ENCODE results near the gene SDCCAG8. TPM values are rescaled to one million over a fixed set of nuclear protein-coding genes. Genes with fewer than 3 reads are reported as not detected.

Gene SDCCAG8
- total RNA-seq, 1 experiment from 2014 or later: 10.0 TPM

- Histone ChIP-seq H2AFZ (ENCODE audit: low read length) (no peak overlapping the region), H4K20me1 (ENCODE audit: control insufficient read depth, insufficient read depth, insufficient read length) (no peaks in the 10 kb centered on the region), H4K8ac (replicated peaks; ENCODE audit: insufficient read length, low read depth, low read length) (no peak overlapping the region), H3K27ac (ENCODE audit: insufficient read length, low read depth, low read length) (no peak overlapping the region), H2BK15ac (ENCODE audit: low read depth, low read length) (no peak overlapping the region), H3K27me3 (ENCODE audit: insufficient read depth, low read length) (no peaks in the 10 kb centered on the region), H3K9ac (ENCODE audit: extremely low read depth, insufficient read length, low read length) (no peak overlapping the region), H3K23me2 (ENCODE audit: insufficient read length, low read depth, low read length, poor library complexity, severe bottlenecking) (peaks cover 6% of the 10 kb centered on the region), H3K79me2 (ENCODE audit: insufficient read depth, low read length) (peaks cover 2% of the 10 kb centered on the region; the same call in 1 of the 2 replicates), H3K4ac (ENCODE audit: low read depth, low read length) (no peak overlapping the region), H3K4me2 (ENCODE audit: insufficient read depth, insufficient read length, low read length) (no peak overlapping the region), H3K4me1 (ENCODE audit: insufficient read depth, low read length) (no peaks in the 10 kb centered on the region), H3K23ac (ENCODE audit: insufficient read length, low read depth, low read length) (no peak overlapping the region), H3K18ac (ENCODE audit: insufficient read length, low read depth, low read length) (no peak overlapping the region), H3K14ac (ENCODE audit: insufficient read depth, low read length) (no peak overlapping the region), H3T11ph (ENCODE audit: low read length) (no peak overlapping the region), H2BK20ac (ENCODE audit: low read depth, low read length, poor library complexity, severe bottlenecking) (no peak overlapping the region), H3K56ac (ENCODE audit: insufficient read length, low read depth, low read length) (no peak overlapping the region), H2BK120ac (ENCODE audit: low read depth, low read length, poor library complexity, severe bottlenecking) (no peak overlapping the region), H4K5ac (ENCODE audit: insufficient read length, low read depth, low read length) (no peak overlapping the region), H2BK5ac (ENCODE audit: insufficient read length, low read length) (no peak overlapping the region), H3K79me1 (ENCODE audit: insufficient read depth, low read depth, low read length, poor library complexity, severe bottlenecking) (no peaks in the 10 kb centered on the region), H4K91ac (ENCODE audit: insufficient read length, low read depth, low read length) (no peak overlapping the region), H2AK5ac (ENCODE audit: insufficient read length, low read length) (no peak overlapping the region), H2BK12ac (ENCODE audit: insufficient read length, low read depth, low read length) (no peak overlapping the region), H3K9me3 (ENCODE audit: control insufficient read depth, low read depth, low read length) (no peaks in the 10 kb centered on the region)
- no peak overlapping the region for H3K4me3 Mint-ChIP-seq
- no peaks in the 10 kb centered on the region for H3K27me3 Mint-ChIP-seq (ENCODE audit: low read depth)
- no CpG with 5 or more reads among the region's 7 CpGs for WGBS (ENCODE audit: extremely low coverage, insufficient read length, low lambda C conversion rate)
- H3K4me1 Mint-ChIP-seq: peaks cover 2 to 10% of the 10 kb centered on the region in 2 experiments
- no peak overlapping the region for H3K27ac Mint-ChIP-seq
- no peak for TF ChIP-seq CTCF (conservative IDR thresholded peaks at IDR 0.05)
- no peaks in the 10 kb centered on the region; a peak in 1 of 7 replicates for H3K36me3 Mint-ChIP-seq (ENCODE audit: insufficient read depth in 1 of 3, low read depth in 3 of 3)
- no peaks in the 10 kb centered on the region for H3K9me3 Mint-ChIP-seq
- DNase-seq: no peak
These were observed 2.9 kb downstream of the SDCCAG8 start for GRCh38 chr1:243258731-243259130.
